Measurements from ENCODE around the gene ENGASE.
"Not testable (repeated sequence)": the region's sequence is repeated elsewhere in the genome, so short reads cannot be mapped to it uniquely, and the experiment has no call there.

ENGASE gene, protein sequence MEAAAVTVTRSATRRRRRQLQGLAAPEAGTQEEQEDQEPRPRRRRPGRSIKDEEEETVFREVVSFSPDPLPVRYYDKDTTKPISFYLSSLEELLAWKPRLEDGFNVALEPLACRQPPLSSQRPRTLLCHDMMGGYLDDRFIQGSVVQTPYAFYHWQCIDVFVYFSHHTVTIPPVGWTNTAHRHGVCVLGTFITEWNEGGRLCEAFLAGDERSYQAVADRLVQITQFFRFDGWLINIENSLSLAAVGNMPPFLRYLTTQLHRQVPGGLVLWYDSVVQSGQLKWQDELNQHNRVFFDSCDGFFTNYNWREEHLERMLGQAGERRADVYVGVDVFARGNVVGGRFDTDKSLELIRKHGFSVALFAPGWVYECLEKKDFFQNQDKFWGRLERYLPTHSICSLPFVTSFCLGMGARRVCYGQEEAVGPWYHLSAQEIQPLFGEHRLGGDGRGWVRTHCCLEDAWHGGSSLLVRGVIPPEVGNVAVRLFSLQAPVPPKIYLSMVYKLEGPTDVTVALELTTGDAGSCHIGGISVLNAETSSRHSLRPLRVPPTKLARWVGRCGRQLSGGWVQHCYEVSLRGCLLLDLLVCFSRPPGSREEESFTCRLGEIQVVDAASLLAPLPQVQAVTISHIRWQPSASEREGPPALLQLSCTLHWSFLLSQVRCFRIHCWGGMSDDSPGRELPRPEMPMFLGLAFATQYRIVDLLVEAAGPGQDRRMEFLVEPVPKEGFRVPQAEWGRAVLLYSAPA

DNA sequence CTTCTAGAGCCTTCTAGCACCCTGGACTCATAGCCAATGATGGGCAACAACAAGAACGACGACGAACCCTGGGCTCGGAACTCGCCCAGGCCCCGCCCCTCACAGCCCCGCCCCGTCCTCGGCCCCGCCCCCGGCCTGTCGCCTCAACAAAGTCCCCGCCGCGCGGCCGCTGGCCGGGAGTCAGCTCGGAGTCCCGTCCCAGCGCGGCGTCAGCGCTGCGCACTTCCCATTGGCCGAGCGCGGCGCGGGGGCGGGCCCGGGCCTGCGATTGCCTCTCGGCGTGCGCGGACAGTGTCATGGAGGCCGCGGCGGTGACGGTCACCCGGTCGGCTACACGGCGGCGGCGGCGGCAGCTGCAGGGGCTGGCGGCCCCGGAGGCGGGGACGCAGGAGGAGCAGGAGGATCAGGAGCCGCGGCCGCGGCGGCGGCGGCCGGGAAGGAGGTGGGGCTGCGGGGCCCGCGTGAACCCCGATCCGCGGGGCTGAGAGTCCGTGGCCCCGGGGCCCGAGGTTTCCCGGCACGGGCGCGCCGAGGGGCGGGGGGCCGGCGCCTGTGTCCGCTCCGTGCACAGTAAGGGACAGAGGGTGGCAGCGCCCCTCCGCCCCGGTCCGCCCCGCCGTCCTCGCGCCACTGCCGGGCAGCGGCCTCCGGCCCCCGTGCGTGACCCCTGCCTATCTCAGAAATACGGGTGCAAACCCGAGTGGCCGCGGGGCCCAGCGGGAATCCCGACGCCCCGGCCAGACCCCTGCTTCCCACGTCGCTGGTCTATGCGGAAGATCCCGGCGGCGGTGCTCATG is at the start of gene ENGASE:
Gene ENGASE (plus strand): TSS at position 176 of the 797 bp plus-strand sequence. CDS start 121 bp downstream, at position 297.
- peak; percentile 84 for DNase-seq

DNA sequence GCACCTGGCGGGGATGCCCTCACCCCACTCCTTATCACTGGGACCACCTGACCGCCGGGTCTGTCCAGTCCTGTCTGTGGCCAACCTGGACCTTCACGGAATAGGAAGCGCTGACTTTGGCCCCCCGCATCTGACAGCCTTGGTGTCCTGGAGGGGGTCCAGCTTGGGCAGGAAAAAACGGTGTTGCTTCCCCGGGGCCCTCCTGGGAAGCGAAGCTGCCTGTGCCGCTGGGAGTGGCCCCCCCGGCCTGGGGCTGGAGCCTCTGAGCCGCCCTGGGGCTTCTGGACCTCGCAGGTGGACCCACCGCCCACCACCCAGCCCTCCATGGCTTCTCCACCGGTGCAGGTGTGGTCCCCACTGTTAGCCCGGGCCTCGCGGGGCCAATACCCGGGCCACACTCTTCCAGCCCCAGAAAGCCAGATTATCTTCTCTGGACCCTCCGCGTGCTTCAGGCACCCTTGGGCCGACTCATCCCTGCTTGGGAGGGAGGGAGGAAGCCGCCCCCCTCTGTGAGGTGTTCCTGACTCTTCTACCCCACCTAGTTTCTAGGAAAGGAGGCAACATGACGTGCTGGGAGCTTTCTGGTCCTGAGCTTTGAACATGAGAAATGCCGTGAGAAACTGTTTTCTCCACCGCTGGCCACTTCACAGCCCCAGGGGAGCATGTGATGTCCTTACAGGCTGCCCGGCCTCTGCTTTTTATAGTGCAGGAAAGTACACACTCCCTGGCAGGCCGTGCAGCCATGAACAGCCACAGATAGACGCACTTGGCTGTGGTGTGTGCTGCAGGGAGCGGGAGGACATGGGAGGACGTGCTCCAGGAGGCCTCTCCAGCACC is 49.5 kb upstream of the ENGASE start:
- DNase-seq, result no peak

DNA sequence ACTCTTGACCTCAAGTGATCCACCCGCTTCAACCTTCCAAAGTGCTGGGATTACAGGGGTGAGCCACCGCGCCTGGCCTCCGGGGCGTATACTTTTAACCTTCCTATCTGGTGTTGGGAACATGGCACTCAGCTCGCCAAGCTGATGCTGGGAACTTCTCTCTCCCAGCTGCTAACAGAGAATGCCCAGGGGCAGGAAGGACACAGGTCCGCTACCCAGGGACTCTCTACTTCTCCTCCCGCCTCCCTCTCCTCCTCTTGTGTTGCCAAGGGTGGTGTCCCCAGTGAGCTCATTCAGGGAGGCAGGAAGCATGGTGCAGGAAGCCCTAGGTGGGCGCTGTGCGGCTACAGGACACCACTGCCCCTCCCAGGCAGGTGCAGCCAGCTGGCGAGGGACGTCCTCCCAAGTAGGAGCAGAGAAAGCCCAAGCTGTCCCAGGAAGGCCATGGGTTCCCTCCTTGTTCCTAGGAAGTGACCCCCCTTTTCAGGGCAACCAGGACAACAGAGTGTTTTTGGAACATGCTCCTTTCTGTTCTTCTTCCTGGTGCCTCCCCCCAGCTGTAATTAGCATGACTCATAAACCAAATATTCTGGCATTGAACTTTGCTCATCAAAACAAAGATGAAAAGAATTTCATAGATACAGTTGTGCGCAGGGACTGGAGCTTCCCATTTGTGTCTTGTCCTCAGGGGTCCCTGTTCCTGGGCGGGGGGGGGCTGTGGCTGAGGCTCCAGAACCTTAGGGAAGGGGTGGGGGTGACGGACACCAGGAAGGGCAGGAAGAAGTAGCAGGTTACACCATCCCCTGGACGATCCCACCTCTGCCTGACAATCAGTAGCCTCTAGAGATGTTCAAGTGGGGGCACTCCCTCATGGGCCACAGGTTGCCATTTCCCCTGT is 48.0 kb upstream of the ENGASE start:
- no peak for DNase-seq

DNA sequence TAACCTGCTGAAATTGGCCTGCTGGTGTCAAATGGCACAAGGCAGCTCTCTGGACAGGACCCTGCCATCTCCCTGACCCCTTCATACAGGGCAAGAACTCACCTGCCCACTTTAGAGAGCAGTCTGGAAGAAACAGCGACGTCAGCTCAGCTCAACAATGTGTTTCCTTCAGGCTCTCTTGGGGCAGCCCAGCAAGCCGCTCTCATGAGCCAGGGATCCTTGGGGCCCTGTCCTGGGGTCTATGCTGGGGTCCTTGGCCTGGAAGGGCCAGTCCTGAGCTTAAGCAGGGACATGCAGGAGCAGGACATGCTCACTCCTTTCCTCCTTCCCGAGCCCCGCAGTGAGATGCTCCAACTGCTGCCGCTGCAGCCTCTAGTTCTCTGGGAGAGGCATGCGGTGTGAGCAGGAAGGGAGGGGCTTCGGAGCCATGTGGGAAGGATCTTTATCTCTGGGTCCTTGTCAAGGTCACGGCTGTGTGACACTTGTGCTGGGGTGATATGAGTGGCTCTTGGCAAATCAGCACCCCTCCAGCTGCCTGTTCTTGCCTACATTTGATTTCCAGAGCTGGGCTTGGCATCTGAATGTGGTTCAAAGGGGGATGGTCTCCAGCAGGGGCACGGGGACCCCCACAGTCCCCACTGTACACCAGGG is 47.2 kb upstream of the ENGASE start:
- no peak for DNase-seq

DNA sequence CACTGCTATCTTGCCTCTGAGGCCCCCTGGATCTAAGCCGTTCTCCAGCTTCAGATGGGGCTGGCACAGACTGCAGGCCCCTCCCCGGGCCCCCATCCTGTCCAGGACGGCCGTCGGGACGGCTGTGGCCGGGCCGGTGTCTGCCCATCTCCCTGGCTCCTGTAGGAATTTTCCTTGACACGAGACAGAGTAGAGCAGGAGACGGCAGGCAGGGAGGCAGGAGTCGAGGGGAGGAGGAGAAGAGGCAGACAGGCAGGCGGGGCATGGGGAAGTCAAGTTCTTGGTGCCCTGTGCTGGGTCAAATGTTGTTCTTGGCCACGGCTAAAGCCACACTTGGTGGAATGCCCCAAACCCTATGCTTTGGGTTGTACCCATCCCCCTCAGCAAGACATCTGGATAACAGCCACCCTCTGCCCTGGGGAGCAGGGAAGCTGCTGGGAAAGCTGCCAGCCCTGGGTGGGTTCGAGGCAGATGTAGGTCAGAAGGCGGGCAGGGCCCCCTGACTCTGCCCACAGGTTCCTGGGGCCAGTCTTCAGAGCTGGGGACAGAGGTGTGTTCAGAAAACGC is 46.6 kb upstream of the ENGASE start:
- DNase-seq, result no peak

DNA sequence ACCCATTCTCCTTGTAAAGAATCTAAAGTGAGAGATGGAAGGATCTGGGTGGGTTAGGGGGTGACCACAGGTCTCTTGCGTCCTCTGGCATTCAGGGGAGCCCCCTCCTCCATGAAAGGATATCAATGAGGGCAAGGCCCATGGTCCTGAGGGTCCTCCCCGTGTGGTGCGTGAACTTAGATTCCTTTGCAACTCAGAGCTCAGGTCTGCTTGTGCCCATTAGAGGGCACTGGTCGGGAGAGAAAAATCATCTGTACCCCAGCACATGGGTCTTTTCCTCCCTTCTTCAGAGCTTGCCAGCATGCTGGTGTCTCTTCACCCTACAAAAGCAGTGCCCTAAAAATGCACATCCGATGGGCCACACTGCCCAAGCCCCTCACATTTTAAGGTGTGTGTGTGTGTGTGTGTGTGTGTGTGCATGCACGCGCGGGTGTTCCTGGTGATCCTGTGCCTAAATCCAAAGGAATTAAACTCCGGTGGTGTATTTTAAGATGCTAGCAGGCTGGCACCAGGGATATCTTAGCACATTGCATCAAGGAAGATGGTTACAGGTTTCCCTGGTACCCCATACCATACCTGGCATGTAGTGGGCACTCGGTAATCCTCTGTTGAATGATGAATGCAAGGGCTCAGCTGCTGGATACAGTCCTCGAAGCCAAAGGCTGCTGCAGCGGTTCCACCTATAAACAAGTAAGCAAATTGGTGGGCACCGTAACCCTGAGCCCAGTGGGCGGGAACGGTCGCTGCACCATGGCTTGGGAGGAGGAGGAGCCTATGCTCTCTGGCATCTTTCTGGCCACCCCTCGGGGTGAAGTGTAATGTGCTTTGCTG is 45.9 kb upstream of the ENGASE start:
- DNase-seq, result no peak

DNA sequence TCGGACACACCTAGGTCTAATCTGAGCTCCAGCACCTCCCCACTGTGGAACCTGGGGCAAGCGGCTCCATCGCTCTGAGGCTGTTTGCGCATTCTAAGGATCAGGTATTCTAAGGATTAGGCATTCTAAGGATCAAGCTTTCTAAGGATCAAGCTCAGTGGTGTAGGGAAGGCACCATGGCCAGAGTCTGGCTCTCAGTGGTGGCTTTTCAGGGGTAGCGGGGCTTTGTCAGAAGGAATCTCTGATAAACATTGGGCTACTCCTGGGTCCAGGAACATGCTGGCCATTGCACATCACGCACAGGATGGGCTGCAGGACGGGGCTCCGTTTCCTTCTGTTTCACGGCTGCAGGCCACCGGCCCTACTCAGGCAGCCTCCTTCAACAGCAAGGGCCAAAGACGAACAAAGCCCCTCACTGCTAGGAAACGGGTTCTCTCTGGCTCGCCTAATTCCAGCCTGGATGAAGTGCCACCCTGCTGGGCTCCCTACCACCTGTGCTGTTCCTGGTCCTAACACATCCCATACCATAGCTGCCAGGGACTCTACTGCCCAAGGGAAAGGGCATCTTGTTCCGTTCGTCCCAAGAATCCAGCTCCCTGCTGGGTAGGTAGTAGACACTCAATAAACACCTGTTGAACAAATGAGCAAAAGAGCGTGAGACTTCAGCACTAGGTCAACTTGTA is 45.2 kb upstream of the ENGASE start:
- no peak for DNase-seq

DNA sequence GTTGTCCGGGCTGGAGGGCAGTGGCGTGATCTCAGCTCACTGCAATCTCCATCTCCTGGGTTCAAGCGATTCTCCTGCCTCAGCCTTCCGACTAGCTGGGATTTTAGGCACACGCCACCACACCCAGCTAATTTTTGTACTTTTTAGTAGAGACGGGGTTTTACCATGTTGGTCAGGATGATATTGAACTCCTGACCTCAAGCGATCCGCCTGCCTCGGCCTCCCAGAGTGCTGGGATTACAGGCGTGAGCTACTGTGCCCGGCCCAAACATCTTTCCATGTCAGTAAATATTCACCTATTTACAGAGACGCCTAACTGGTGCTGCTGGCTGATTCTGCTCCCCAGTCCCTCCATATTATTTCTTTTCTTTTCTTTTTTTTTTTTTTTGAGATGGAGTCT is 44.0 kb upstream of the ENGASE start:
- DNase-seq, result not testable (repeated sequence)

DNA sequence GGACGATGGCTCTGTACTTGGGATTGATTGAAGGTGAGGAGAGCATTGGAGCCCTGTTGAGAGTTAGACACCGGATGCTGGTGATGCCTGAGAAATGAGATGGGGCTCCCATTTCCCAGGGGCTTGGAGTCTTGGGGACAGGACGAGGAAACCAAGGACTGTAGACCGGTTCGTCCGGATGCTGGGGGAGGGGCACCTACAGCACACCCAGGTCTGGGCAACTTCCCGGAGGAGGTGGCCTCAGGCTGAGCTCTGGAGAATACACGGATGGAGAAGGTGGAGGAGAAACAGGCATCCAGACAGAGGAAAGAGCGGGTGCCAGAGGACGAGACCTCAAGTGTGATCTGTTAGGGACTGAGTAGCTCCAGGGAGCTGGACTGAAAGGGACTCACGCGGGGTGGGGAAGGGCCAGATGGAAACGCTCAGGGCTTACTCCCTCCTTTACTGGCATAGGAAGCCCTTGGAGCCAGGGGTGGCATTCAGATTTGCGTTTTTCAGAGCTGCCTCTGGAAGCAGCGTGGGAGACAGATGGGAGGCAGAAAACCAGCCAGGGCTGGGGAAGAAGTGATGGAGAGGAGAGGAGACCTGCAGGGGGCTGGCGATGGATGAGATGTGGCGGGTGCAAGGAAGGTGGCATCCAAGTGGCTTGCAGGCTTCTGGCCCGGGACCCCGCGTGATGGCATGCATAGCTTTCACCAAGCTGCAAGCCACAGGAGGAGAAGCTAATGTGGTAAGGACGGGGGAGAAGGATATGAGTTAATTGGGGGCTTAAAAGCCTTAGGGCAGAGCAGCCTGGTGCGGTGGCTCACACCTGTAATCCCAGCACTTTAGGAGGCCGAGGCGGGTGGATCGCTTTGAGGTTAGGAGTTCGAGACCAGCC is 42.4 kb upstream of the ENGASE start:
- DNase-seq, result no peak

DNA sequence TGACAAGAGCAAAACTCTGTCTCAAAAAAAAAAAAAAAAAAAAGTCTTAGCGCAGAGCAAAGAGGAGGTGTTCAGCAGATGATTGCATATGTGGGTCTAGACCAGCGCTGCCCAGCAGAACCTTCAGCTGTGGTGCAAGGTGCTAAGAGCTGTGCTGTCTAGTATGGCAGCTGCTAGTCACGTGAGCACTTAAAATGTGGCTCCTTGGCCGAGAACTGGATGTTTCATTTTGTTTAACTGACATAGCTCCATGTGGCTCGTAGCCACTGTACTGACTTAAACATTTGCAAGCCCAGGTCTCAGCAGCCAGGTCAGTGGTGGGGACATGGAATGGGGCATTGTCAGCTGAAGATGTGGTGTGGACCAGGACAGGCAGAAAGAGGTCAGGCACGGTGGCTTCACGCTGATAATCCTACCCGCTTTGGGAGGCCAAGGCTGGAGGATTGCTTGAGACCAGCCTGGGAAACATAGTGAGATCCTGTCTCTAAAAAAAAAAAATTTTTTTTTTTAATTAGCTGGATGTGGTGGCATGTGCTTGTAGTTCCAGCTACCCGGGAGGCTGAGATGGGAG is 41.5 kb upstream of the ENGASE start:
- no peak for DNase-seq

DNA sequence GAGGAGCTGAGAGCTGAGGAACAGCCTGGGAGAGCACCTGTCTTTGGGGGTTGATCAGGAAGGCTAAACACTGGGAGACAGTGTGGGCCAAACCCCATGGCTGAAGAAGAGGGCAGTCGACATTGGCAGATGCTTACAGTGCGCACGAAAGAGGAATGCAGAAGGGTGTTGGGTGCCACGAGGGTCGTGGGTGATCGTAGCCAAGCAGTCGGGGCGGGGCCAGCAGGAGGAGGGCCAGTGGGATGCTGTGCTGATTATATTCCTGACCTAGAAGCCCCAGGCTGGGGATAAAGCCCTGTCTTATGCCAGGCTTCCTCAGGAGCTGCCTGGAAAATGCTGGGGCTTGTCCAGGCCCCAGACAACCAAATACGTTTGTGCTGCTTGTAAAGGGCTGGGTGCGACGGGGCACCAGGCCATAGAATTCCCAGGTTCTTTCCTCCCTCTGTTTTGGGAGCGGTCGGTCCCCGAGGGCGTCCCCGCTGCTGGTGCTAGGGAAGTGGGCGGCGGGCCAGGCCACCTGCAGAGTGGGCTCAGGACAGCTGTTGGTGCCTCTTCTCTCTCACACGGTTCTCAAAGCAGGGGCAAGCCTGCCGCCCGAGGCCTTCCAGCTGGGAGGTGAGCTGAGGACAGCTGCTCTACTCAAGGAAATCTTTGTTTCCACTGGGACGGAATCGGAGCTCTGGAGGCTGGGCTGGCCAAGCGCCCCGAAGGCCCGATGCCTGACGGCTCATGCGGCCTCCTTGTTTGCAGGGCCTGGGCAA is 40.7 kb upstream of the ENGASE start:
- peak; percentile 87 for DNase-seq

DNA sequence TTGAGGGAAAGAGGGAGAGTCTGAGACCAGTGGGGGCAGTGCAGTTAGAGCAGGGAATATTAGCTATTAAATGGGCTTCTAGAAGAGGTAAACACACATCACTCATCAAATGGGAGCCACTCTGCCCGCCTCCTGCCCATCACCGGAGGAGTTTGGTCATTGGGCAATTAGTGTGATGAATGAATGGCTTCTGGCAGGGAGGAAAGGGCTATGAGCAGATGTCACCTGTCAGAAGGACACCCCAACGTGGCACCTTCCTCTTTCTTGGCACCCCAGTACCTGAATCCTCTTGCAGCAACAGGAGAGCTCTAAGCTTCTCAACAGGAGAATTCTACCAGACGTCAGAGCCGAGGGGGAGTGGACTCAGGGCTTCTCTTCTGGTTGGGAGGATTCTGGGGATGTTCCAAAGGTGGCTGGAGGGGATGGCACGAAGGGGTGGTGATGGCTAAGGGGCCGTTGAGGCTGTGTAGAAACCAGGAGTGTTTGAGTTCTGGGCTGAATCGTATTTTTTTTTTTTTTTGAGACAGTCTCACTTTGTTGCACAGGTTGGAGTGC is 39.6 kb upstream of the ENGASE start:
- DNase-seq, result no peak

DNA sequence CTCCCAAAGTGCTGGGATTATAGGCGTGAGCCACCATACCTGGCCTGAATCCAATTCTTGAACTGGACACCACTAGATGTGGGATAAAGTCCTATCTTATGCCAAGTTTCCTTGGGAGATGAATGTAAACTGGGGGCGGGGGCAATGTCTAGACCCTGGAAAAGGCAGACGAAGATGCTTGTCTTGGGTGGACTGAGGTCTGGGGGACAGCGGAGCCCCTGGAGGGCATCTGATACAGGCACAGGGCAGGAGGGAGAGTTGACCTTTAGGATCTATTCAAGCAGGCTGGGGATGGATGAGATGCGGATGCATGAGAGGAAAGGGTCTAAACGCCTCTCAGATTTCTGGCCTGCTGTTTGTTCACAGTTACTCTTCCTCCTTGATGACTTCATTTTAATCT is 38.9 kb upstream of the ENGASE start:
- DNase-seq, result no peak

DNA sequence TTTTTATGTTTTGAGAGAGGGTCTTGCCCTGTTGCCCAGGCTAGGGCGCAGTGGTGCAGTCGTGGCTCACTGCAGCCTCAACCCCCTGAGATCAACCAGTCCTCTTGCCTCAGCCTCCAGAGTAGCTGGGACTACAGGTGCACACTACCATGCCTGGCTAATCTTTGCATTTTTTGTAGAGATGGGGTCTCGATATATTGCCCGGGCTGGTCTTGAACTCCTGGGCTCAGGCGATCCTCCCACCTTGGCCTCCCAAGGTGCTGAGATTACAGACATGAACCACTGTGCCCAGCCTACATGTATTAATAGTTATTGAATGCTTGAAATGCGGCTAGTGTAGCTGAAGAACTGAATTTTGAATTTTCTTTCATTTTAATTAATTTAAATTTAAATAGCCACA is 38.4 kb upstream of the ENGASE start:
- DNase-seq, result no peak

DNA sequence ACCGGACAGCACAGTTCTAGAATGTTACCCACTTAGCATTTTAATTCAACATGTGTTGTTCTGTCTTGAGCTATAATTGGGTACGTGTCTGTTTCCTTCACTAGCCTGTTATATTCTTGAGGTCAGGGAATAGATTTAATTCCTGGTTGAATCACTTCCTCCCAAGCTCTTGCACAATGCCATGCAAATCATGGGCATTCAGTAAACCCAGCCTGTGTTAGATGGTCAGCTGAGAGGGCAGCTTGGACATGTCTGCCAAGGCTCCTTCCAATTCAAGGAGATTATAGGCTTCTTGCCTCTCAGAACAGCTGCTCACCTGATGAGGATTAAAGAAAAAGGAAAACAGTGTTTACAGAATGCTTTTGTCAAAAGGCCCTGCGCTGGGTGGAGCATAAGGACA is 38.0 kb upstream of the ENGASE start:
- DNase-seq, result no peak

DNA sequence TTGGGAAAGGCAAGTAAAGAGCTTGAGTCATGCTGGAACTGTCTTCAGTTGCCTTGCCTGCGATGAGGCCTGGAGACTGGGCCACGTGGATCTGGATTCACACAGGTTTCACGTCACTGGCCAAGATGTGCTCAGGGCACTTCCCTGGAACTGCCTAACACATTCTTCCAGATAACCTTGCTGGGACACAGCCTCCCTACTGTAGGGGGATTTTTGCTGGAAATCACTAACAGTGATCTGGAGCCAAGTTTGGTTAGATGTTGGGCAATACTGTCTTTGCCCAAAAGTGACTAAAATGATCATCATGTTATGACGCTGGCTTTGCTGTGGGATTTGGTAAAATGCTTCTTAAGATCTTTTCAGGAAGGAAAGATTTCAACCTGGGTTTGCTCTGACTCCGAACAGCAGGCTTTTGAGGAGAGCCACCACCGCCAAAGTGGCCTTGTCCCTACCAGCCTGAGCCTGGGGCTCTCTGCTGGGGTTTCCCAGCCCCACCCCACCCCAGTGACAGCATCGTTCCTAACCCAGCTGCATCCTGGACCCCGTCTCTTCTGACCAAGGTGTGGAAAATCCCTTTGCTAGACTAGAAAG is 36.0 kb upstream of the ENGASE start:
- no peak for DNase-seq
